Measurements from ENCODE around the gene EFCAB11.

DNA sequence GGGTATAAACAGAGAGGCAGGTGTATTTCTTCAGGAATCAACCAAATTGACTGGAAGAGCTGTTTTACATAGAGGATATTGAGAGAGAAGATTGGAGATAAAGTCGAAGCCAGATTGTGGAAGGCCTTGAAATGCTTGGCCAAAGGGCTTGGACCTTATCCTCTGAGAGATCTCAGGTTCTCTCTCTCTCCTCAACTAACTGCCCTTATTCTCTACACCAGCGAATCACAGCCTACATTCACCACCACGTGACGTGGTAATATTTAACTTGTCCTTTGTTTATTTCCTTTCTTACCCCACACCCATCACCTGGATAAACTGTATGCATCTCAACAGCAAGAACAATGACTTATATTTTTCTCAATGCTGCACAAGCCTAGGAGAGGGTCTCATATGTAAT, 207.4 kb downstream of the EFCAB11 start:
- TF ChIP-seq CTCF (IDR thresholded peaks at IDR 0.05) (no peak), POLR2A (IDR thresholded peaks at IDR 0.05) (no peak)

Measured in esophagus squamous epithelium (tissue), 4 donors.